Activated CD4-positive, alpha-beta T cell treated with anti-CD3 and anti-CD28 coated beads, Interleukin-2, amount 10 ng/mL, durations not matched to agents 7 days and 5 days (primary cell): Measurements from ENCODE around the gene PLET1. TPM values are rescaled to one million over a fixed set of nuclear protein-coding genes. Genes with fewer than 3 reads are reported as not detected.

Source experiments
- CTCF ChIA-PET: fragments of 350-600 bp; sonication (Branson Sonifier 250); formaldehyde crosslinking; loops from one replicate; lab custom pipeline; 2021; ENCODE audit warnings: antibody characterized with exemption; lab: Charles Lee
- POLR2A ChIA-PET: fragments of 350-600 bp; sonication (Branson Sonifier 250); formaldehyde crosslinking; loops from one replicate; lab custom pipeline; 2021; ENCODE audit warnings: antibody characterized with exemption; lab: Charles Lee
- DNase-seq: peaks from one replicate; pipeline ENCODE4 v3.0.0-alpha.2; 2020
- H3K27ac Mint-ChIP-seq: one replicate; pipeline ENCODE4 v1.8.0; 2021; ENCODE audit warnings: mild to moderate bottlenecking, moderate library complexity, mixed read lengths
- H3K27me3 Mint-ChIP-seq: one replicate; pipeline ENCODE4 v1.8.0; 2021; ENCODE audit warnings: mixed read lengths
- H3K36me3 Mint-ChIP-seq: one replicate; pipeline ENCODE4 v1.8.0; 2021; ENCODE audit warnings: low read depth, mixed read lengths
- H3K4me1 Mint-ChIP-seq: one replicate; pipeline ENCODE4 v1.8.0; 2021; ENCODE audit warnings: mixed read lengths
- H3K4me3 Mint-ChIP-seq: one replicate; pipeline ENCODE4 v1.8.0; 2021; ENCODE audit warnings: mild to moderate bottlenecking, moderate library complexity, mixed read lengths
- H3K9me3 Mint-ChIP-seq: one replicate; pipeline ENCODE4 v1.8.0; 2021; ENCODE audit warnings: mixed read lengths
- total RNA-seq, 2 experiments: library from RNA; stranded (reverse); gene quantifications; one replicate each; pipeline ENCODE4 v1.2.3, GENCODE V29; 2021

Gene PLET1, protein sequence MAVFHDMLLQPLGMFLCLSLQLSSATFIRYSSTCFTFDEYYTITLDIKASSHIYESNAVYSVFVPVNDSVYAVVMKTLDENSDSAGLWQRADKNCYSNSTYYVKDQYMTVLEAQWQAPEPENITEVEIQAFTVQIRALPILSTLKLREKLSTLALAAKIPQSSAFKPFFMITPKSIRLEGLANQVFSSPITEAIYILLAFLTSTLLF
- not detected for total RNA-seq

DNA sequence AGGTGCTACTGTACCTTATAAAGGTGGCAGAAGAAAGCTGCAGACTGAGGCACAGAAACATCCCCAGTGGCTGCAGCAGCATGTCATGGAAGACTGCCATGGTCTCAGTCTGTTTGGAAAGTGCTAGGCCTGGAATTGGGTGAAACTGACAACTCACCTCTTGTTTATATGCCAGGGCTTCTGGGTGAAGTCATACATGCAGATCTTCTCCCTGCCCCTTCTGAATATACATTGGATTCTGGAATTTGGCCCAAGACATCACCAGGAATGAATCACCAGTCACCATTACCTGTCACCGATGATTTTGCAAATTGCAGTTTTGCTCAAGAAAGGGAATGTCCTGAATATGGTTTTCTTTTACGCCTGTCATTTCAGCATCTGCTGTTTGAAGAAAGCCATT is at the start of gene PLET1:
Gene PLET1, minus strand, starts transcription at position 371 of the 400 bp plus-strand sequence. Its CDS starts 271 bp downstream, at position 100.
- CTCF ChIA-PET: interaction anchor here (1.6 kb wide), 1 partner anchor 10 kb away, joined by 3 read pairs; no protein-coding TSS in a partner anchor
- H3K27ac Mint-ChIP-seq: no peak within 1 kb of the TSS
- no peaks in the 10 kb centered on the region for H3K4me1 Mint-ChIP-seq
- H3K9me3 Mint-ChIP-seq: no peaks in the 10 kb centered on the region
- POLR2A ChIA-PET: no interaction called here
- H3K4me3 Mint-ChIP-seq: no peak within 1 kb of the TSS
- no peaks in the 10 kb centered on the region for H3K36me3 Mint-ChIP-seq
- H3K27me3 Mint-ChIP-seq: no peaks in the 10 kb centered on the region
- DNase-seq: no peak

DNA sequence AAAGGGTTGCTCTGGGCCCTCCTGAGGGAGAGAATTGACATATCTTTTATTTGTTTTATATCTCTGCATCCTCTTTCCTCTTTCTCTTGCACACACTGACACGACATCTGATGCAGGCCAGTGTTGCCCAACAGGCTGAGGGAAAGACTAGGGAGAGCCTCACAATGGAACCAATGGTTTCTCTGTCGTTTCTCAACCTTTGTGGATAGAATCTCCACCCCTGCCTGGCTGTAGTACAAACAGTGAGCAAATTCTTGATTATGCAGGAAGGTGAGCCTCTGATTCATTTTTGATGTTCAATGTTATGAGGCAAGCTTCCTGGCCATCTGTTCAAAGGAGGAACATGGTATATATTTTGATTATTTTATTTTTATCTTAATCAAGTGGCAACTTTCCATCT is 49.8 kb upstream of the PLET1 start:
- H3K27me3 Mint-ChIP-seq: no peaks in the 10 kb centered on the region
- CTCF ChIA-PET: no interaction called here
- peaks cover 6% of the 10 kb centered on the region for H3K9me3 Mint-ChIP-seq
- H3K4me1 Mint-ChIP-seq: no peaks in the 10 kb centered on the region
- DNase-seq: no peak
- peaks cover 3% of the 10 kb centered on the region for H3K36me3 Mint-ChIP-seq
- POLR2A ChIA-PET: no interaction called here
- H3K4me3 Mint-ChIP-seq: no peak overlapping the region
- no peak overlapping the region for H3K27ac Mint-ChIP-seq

DNA sequence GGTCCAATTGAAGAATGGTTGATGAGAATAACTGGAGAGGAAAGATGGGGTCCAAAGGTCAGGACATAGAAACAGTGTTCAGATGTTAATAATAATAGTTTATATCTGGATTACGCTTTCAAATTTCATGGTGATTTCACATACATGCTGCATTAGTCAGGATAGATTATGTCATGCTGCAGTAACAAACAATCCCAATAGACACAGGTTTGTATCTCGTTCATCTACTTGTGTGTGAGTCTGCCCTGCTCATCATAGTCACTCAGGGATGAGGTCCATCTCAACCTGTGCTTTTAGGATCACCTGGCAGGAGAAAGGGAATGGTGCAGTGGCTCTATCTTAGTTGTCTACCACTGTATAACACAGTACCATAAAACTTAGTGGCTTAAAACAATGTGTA is 48.0 kb upstream of the PLET1 start:
- CTCF ChIA-PET: no interaction called here
- Mint-ChIP-seq H3K4me3 (no peak overlapping the region), H3K27ac (no peak overlapping the region), H3K9me3 (peaks cover 6% of the 10 kb centered on the region), H3K4me1 (no peaks in the 10 kb centered on the region), H3K36me3 (peaks cover 3% of the 10 kb centered on the region), H3K27me3 (no peaks in the 10 kb centered on the region)
- no peak for DNase-seq
- POLR2A ChIA-PET: no interaction called here

DNA sequence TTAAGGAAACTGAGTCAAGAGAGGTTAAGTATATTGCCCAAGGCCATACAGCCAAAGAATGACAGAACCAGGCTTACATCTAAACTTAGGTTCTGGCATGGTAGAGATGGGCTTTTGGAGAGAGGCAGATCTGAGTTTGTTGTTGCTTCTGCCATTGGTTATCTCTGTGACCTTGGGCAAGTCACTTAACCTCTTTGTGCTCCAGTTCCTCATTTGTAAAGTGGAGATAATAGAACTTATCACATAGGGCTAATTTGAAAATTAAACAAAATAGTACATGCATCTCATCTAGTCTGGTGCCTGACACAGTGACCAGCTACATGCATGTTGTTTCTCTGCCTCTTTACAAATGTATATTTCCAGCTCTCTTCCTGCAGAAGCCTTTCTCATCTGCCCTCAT is 47.0 kb upstream of the PLET1 start:
- Mint-ChIP-seq H3K4me3 (no peak overlapping the region), H3K9me3 (peaks cover 6% of the 10 kb centered on the region), H3K27me3 (no peaks in the 10 kb centered on the region), H3K36me3 (peaks cover 3% of the 10 kb centered on the region), H3K4me1 (peaks cover 3% of the 10 kb centered on the region), H3K27ac (no peak overlapping the region)
- CTCF ChIA-PET: interaction anchor here (0.6 kb wide), 1 partner anchor 1591 kb away, joined by 3 read pairs; no protein-coding TSS in a partner anchor
- POLR2A ChIA-PET: no interaction called here
- no peak for DNase-seq

DNA sequence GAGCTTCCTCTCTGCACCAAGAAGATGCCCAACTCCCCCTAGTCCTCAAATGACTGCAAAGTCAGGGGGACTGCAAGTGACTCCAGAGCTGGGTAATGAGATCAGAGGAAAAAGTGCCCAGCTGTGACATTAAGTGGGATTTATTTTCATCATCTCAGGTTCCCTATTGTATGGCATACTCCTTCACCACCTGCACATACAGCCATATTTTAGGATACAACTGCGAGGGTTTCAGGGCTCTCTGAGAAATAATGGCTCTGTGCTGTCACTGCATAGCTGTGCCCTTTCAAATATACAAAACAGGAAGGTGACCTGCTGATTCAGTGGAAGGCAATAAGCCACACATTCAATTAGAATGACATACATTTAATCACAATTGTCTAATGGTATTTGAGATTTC is 45.6 kb upstream of the PLET1 start:
- Mint-ChIP-seq H3K9me3 (peaks cover 6% of the 10 kb centered on the region), H3K4me1 (peaks cover 11% of the 10 kb centered on the region), H3K27ac (no peak overlapping the region), H3K27me3 (no peaks in the 10 kb centered on the region), H3K36me3 (peaks cover 3% of the 10 kb centered on the region), H3K4me3 (no peak overlapping the region)
- CTCF ChIA-PET: interaction anchor here (1.0 kb wide), 1 partner anchor 10 kb away, joined by 3 read pairs; no protein-coding TSS in a partner anchor
- no peak for DNase-seq
- POLR2A ChIA-PET: no interaction called here

DNA sequence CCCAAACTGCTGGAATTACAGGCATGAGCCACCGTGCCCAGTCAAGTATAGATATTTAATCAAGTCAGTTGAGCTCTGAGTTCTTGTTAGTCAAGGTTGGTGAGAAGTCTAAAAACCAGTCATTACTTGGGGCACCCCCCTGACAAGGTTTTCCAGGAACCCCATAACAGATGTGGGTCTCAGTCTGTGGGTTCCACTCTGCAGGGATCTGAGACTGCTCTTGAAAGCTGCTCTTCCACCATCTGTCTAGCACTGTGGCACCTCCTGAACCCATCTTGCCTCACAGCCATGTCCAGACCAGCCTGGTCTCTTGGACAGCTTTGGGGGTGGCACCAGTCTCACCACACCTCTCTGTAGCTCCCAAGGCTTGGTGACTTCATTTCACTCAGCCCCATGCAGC is 44.3 kb upstream of the PLET1 start:
- Mint-ChIP-seq H3K9me3 (peaks cover 6% of the 10 kb centered on the region), H3K4me1 (peaks cover 14% of the 10 kb centered on the region), H3K4me3 (no peak overlapping the region), H3K27ac (no peak overlapping the region), H3K36me3 (peaks cover 3% of the 10 kb centered on the region), H3K27me3 (no peaks in the 10 kb centered on the region)
- ChIA-PET CTCF (no interaction called here), POLR2A (no interaction called here)
- DNase-seq: no peak

DNA sequence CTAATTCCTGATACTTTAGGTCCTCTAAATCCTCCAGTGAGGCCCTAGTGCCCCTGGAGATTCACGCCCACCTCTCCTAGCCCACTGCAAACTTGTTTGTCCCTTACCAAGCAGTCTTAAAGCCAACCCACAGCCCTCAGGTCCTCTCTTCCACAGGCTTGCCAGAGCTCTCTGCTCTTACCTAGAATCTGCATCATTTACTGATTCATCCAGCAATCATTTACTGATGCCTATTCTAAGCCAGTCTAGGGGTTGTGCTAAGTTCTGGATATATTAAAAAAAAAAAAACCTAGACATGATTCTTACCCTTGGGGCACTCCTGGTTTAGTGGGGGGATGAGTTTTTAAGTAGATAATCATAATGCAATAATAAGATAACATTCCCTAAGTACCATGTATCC is 43.0 kb upstream of the PLET1 start:
- Mint-ChIP-seq H3K27me3 (no peaks in the 10 kb centered on the region), H3K4me1 (peaks cover 19% of the 10 kb centered on the region), H3K4me3 (no peak overlapping the region), H3K9me3 (peaks cover 4% of the 10 kb centered on the region), H3K36me3 (peaks cover 3% of the 10 kb centered on the region), H3K27ac (no peak overlapping the region)
- no peak for DNase-seq
- CTCF ChIA-PET: interaction anchor here (0.6 to 1.0 kb wide), 2 partner anchors 9 to 192 kb away, joined by 3 read pairs; no protein-coding TSS in a partner anchor
- POLR2A ChIA-PET: no interaction called here

DNA sequence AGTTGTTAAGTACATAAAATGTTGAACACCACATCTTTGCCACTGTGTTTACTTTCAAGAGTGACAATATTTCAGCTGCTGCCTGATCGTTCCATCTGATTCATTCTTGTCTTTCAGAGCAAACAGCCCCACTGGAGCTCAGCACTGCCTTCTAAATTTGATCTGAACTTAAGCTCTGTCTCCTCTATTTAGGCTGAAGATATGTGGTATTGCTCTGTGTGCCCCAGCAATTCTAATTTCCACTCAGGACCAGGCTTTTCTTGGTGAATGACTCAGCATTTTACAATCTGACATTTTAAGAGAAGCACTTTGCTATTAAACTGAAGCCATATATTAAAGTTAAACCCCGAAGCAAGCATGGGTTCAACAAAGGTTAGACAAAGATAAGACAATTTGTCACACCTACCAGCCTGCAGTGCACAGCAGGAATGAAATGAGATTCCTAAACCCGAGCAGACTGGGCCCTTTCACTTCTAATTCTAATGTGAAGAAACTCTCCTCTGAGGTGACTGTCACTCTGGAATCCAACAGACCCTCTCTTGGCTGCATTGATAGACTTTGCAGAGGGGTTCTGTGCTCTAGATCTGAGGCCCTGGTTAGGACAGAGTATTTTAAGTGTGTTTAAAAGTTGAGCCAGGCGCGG is 41.7 kb upstream of the PLET1 start:
- ChIA-PET POLR2A (no interaction called here), CTCF (interaction anchor here (1.0 kb wide), 1 partner anchor 20 kb away, joined by 4 read pairs; no protein-coding TSS in a partner anchor)
- DNase-seq: no peak
- H3K4me3 Mint-ChIP-seq: no peak overlapping the region
- H3K36me3 Mint-ChIP-seq: no peaks in the 10 kb centered on the region
- no peaks in the 10 kb centered on the region for H3K27me3 Mint-ChIP-seq
- H3K27ac Mint-ChIP-seq: peak overlapping the region; percentile 31
- H3K9me3 Mint-ChIP-seq: no peaks in the 10 kb centered on the region
- peaks cover 32% of the 10 kb centered on the region for H3K4me1 Mint-ChIP-seq

DNA sequence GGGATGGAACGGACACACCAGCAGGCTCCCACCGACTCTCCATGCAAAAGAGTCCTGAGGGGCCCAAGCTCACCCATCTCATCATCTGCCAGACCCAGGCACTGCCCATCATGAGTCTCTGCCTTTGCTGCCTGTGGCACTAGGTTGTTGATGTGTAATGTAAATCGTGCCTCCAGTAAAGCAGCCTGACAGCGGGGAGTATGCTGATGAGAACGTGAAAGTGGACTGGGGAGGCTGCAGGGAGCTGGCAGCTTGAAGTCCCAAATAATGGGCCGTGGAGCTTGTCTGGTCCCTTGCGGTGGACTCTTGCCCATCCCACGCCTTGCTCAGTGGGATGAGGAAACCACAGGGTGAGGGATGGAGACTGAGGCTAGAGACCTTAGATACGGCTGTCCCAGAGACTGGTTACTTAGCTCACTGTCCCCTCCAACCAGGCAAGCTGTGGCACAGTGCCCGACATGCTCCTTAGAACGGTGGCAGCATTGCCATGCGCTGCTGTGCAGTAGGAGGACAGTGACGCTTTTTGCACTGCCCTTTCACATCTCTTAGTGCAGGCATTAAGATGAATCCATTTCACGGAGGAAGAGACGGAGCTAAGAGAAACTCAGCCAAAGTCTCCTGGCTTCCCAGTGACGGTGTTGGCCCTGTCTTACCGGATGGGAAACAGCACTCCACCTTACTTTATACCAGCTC is 39.6 kb upstream of the PLET1 start:
- Mint-ChIP-seq H3K36me3 (peaks cover 7% of the 10 kb centered on the region), H3K4me3 (no peak overlapping the region), H3K27me3 (no peaks in the 10 kb centered on the region), H3K9me3 (no peaks in the 10 kb centered on the region), H3K27ac (no peak overlapping the region), H3K4me1 (peaks cover 46% of the 10 kb centered on the region)
- DNase-seq: no peak
- CTCF ChIA-PET: interaction anchor here (0.8 to 1.5 kb wide), 3 partner anchors 11 to 20 kb away, joined by 3 to 7 read pairs (median 3); no protein-coding TSS in a partner anchor
- POLR2A ChIA-PET: no interaction called here

DNA sequence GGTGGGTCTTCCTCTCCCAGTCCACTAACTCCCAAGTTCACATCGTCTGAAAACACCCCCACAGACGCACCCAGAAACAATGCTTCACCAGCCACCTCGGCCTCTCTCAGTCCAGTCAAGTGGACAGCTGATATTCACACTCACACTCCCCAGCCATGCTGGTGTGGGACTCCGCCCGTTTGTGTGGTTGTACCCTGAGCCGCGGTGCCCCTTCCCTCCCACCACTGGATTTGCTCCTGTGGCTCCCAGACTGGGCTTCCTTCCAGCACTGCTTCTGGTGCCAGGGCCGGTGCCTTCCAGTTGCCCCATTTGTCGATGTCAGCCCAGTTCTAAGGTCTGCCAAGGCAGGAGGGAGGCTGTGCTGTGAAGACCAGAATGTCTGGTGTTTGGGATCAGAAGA is 37.9 kb upstream of the PLET1 start:
- H3K36me3 Mint-ChIP-seq: peaks cover 13% of the 10 kb centered on the region
- no peak overlapping the region for H3K4me3 Mint-ChIP-seq
- POLR2A ChIA-PET: no interaction called here
- no peaks in the 10 kb centered on the region for H3K9me3 Mint-ChIP-seq
- H3K4me1 Mint-ChIP-seq: peaks cover 49% of the 10 kb centered on the region
- DNase-seq: no peak
- H3K27me3 Mint-ChIP-seq: no peaks in the 10 kb centered on the region
- peak overlapping the region; percentile 83 for H3K27ac Mint-ChIP-seq
- CTCF ChIA-PET: no interaction called here

DNA sequence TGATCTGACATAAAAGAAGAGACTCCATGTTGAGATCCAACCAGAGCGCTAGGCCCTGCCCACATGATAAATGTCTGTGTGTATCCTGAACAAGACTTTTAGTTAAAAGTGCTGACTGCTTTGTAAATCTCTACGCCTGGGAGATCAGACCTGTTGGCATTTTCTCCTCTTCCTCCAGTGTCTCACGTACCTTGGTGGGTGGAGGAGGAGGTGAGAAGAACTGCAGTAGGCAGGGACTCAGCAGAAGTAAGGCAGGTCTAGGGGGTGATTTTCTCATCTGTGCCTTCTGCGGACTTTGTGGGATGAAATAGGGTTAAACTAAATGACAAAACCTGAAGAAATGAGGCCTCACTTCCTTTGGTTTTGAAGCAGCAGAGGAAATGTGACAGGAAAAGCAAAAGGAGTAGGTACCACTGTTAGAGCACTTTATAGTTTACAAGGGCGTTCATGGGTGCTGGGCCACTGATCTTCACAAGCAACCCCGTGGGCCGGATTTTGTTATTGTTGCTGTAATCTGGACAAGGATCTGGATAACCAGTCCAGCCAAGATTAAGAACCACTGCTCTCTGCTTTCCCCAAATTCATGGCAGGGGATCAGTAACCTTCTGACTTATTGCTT is 36.7 kb upstream of the PLET1 start:
- ChIA-PET POLR2A (no interaction called here), CTCF (no interaction called here)
- Mint-ChIP-seq H3K4me3 (peak overlapping the region; percentile 35), H3K27ac (peak overlapping the region; percentile 83), H3K27me3 (no peaks in the 10 kb centered on the region), H3K9me3 (no peaks in the 10 kb centered on the region), H3K4me1 (peaks cover 45% of the 10 kb centered on the region), H3K36me3 (peaks cover 19% of the 10 kb centered on the region)
- DNase-seq: peak; percentile 48

DNA sequence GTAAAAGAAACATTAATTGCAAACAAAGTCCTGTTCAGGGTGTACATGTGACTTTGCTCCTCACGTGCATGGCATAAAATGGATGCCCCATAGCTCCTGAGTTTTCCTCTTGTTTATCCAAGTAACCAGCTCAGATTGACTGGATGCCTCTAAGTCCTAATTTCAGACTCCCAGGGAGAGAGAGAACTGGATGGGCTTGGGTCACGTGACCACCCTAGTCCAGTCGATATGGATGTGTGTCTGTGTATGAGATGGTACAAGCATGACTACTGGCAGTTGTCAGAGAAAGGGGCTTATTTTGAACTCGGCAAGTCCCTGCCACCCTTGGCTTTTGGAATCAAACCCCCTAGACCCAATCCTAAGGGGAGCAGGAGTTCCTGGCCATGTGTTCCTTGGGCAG is 35.4 kb upstream of the PLET1 start:
- CTCF ChIA-PET: no interaction called here
- H3K9me3 Mint-ChIP-seq: no peaks in the 10 kb centered on the region
- no peak for DNase-seq
- peak overlapping the region; percentile 51 for H3K27ac Mint-ChIP-seq
- H3K4me3 Mint-ChIP-seq: no peak overlapping the region
- peaks cover 29% of the 10 kb centered on the region for H3K36me3 Mint-ChIP-seq
- POLR2A ChIA-PET: no interaction called here
- H3K4me1 Mint-ChIP-seq: peaks cover 50% of the 10 kb centered on the region
- H3K27me3 Mint-ChIP-seq: peaks cover 4% of the 10 kb centered on the region
